ENCODE measurements around the gene SNX20.

DNA sequence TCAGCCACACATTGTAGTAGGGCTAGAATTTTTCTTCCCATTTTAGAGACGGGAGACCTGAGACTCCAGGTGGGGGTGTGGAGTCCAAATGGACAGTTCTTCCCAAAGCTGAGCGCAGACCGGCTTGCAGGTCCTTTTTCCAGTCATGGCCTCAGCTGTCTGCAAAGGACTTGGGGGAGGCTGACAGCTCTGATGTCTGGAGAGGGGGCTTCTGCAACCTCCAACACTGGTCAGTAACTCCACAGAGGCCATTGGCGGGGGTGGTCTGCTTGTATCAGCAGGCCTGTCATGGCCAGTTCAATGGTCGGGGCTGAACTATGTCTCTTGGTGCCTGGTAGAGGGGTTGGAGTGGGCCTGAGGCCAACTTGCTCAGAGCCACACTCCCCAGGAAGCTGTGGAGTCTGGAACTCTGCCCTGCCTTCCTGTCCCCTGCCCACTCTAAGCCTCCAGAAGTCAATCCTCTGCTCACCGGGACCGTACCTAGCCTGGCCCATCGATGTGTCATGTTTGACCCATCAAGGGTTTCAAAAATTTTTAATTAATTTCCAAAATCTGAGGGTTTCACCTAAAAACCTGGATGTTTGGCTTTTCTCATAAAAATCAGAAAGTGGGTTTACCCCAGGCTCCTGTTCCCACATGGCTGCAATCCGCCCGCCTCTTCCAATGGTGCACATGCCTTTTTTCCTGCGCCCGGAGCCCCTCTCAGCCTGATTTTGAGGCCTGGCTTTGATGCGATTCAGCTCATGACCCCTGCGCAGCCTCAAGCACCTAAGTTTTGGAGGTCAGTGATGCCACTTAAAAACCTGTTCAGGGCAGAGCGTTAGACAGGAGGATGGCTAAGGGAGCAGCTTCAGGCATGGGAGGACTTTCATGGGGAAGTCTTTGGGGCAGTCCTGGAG lies 39.9 kb downstream of the SNX20 start:
- TF ChIP-seq, protein P1, sequence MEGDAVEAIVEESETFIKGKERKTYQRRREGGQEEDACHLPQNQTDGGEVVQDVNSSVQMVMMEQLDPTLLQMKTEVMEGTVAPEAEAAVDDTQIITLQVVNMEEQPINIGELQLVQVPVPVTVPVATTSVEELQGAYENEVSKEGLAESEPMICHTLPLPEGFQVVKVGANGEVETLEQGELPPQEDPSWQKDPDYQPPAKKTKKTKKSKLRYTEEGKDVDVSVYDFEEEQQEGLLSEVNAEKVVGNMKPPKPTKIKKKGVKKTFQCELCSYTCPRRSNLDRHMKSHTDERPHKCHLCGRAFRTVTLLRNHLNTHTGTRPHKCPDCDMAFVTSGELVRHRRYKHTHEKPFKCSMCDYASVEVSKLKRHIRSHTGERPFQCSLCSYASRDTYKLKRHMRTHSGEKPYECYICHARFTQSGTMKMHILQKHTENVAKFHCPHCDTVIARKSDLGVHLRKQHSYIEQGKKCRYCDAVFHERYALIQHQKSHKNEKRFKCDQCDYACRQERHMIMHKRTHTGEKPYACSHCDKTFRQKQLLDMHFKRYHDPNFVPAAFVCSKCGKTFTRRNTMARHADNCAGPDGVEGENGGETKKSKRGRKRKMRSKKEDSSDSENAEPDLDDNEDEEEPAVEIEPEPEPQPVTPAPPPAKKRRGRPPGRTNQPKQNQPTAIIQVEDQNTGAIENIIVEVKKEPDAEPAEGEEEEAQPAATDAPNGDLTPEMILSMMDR (conservative IDR thresholded peaks at IDR 0.05; ENCODE audit: low read depth, low read length): no peak
- no peak for TF ChIP-seq RFX5 (IDR thresholded peaks at IDR 0.05; ENCODE audit: low read depth, low read length)
- TF ChIP-seq POLR2A (IDR thresholded peaks at IDR 0.05; ENCODE audit: low read depth, low read length): no peak
- TF ChIP-seq NFE2L2 (IDR thresholded peaks at IDR 0.05; ENCODE audit: low read depth, low read length): no peak
- TF ChIP-seq, protein P2, sequence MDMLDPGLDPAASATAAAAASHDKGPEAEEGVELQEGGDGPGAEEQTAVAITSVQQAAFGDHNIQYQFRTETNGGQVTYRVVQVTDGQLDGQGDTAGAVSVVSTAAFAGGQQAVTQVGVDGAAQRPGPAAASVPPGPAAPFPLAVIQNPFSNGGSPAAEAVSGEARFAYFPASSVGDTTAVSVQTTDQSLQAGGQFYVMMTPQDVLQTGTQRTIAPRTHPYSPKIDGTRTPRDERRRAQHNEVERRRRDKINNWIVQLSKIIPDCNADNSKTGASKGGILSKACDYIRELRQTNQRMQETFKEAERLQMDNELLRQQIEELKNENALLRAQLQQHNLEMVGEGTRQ (IDR thresholded peaks at IDR 0.05; ENCODE audit: low read depth, low read length): no peak
- TF ChIP-seq RAD21 (IDR thresholded peaks at IDR 0.05; ENCODE audit: low read length): no peak
- TF ChIP-seq CEBPB (IDR thresholded peaks at IDR 0.05; ENCODE audit: low read depth, low read length): no peak
- TF ChIP-seq, protein P3, sequence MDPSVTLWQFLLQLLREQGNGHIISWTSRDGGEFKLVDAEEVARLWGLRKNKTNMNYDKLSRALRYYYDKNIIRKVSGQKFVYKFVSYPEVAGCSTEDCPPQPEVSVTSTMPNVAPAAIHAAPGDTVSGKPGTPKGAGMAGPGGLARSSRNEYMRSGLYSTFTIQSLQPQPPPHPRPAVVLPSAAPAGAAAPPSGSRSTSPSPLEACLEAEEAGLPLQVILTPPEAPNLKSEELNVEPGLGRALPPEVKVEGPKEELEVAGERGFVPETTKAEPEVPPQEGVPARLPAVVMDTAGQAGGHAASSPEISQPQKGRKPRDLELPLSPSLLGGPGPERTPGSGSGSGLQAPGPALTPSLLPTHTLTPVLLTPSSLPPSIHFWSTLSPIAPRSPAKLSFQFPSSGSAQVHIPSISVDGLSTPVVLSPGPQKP (IDR thresholded peaks at IDR 0.05; ENCODE audit: borderline replicate concordance, low read depth, low read length): no peak
- no peak for TF ChIP-seq BHLHE40 (IDR thresholded peaks at IDR 0.05; ENCODE audit: low read depth, low read length)
- TF ChIP-seq RCOR1 (IDR thresholded peaks at IDR 0.05; ENCODE audit: insufficient replicate concordance, low read length): no peak
- no peak for TF ChIP-seq FOS (IDR thresholded peaks at IDR 0.05; ENCODE audit: low read depth, low read length)

Measured in IMR-90 (cell line).